DND-41 (cell line): ENCODE measurements around the gene CYP19A1.

ENCODE experiments used
- ATAC-seq: fragments of 200-7000 bp; cut with Tn5 transposase; 3 replicates; pipeline ENCODE4 v1.9.1; 2021; ENCODE audit warnings: low read depth; ENCODE audit not compliant: insufficient read depth
- DNase-seq: peaks from one replicate; pipeline ENCODE4 v3.0.0-alpha.2; 2020
- H2AFZ ChIP-seq: 2 replicates; pipeline ENCODE4 v1.6.0; 2012; ENCODE audit warnings: low read depth, low read length
- H3K27ac ChIP-seq: 2 replicates; pipeline ENCODE4 v1.5.1; 2012; ENCODE audit warnings: low read length, inconsistent platforms
- H3K27me3 ChIP-seq: fragments of 200-600 bp; sonication (generic); 2 replicates; pipeline ENCODE4 v1.6.0; 2012; ENCODE audit warnings: low read length, mild to moderate bottlenecking, inconsistent platforms; ENCODE audit not compliant: insufficient read depth, poor library complexity
- H3K36me3 ChIP-seq: 2 replicates; pipeline ENCODE4 v1.5.1; 2012; ENCODE audit warnings: low read length, inconsistent platforms; ENCODE audit not compliant: insufficient read depth
- H3K4me1 ChIP-seq: 2 replicates; pipeline ENCODE4 v1.5.1; 2012; ENCODE audit warnings: mild to moderate bottlenecking, low read length; ENCODE audit not compliant: insufficient read depth
- H3K4me2 ChIP-seq: 2 replicates; pipeline ENCODE4 v1.6.0; 2012; ENCODE audit warnings: mild to moderate bottlenecking, moderate library complexity, low read length, inconsistent platforms; ENCODE audit not compliant: insufficient read depth
- H3K4me3 ChIP-seq, 2 experiments: fragments of 200-600 bp in 1 of 2; shearing (Covaris generic) in 1 of 2; 2 replicates each; pipeline ENCODE4 v1.5.1; 2012 to 2016; ENCODE audit warnings: inconsistent platforms in 2 of 2, low read length in 2 of 2, mild to moderate bottlenecking in 2 of 2, low read depth in 1 of 2, moderate library complexity in 1 of 2
- H3K79me2 ChIP-seq: 2 replicates; pipeline ENCODE4 v1.6.0; 2012; ENCODE audit warnings: low read length, inconsistent platforms; ENCODE audit not compliant: insufficient read depth
- H3K9ac ChIP-seq: 2 replicates; pipeline ENCODE4 v1.6.0; 2012; ENCODE audit warnings: low read depth, mild to moderate bottlenecking, inconsistent platforms, low read length, moderate library complexity
- H3K9me3 ChIP-seq: 2 replicates; pipeline ENCODE4 v1.5.1; 2012; ENCODE audit warnings: low read length, moderate library complexity, mild to moderate bottlenecking, inconsistent platforms; ENCODE audit not compliant: insufficient read depth, severe bottlenecking
- H4K20me1 ChIP-seq: 2 replicates; pipeline ENCODE4 v1.6.0; 2012; ENCODE audit warnings: low read length; ENCODE audit not compliant: insufficient read depth
- CTCF ChIP-seq: IDR thresholded peaks from 2 replicates; pipeline ENCODE4 v1.5.1; 2012; ENCODE audit warnings: borderline replicate concordance, low read length, moderate library complexity, mild to moderate bottlenecking; ENCODE audit not compliant: poor library complexity, severe bottlenecking; ENCODE audit errors: extremely low read depth
- EZH2 ChIP-seq: IDR thresholded peaks from 3 replicates; pipeline ENCODE4 v1.6.1; 2012; ENCODE audit warnings: borderline replicate concordance, low read depth, mild to moderate bottlenecking, moderate library complexity, low read length, inconsistent platforms; ENCODE audit not compliant: severe bottlenecking

The CYP19A1 gene

GRCh38 chr15:51270706-51271105 is 67.7 kb downstream of the CYP19A1 start:
- no peak overlapping the region for H3K27ac ChIP-seq
- ATAC-seq (no peak), DNase-seq (no peak)
- no peaks in the 10 kb centered on the region for H3K79me2 ChIP-seq
- H3K4me1 ChIP-seq: no peaks in the 10 kb centered on the region
- H3K36me3 ChIP-seq: no peaks in the 10 kb centered on the region
- H3K4me3 ChIP-seq: no peak overlapping the region
- peaks cover 26% of the 10 kb centered on the region for H3K27me3 ChIP-seq
- H2AFZ ChIP-seq: no peak overlapping the region
- TF ChIP-seq EZH2 (no peak), CTCF (no peak)
- H3K9me3 ChIP-seq: no peaks in the 10 kb centered on the region
- H3K4me2 ChIP-seq: no peak overlapping the region
- H4K20me1 ChIP-seq: no peaks in the 10 kb centered on the region
- H3K9ac ChIP-seq: no peak overlapping the region

- no peaks in the 10 kb centered on the region for H3K9me3 ChIP-seq
- DNase-seq: no peak
- H3K27ac ChIP-seq: no peak overlapping the region
- no peaks in the 10 kb centered on the region for H3K4me1 ChIP-seq
- no peaks in the 10 kb centered on the region for H3K79me2 ChIP-seq
- TF ChIP-seq CTCF: no peak
- TF ChIP-seq EZH2: no peak
- no peak overlapping the region for H2AFZ ChIP-seq
- ATAC-seq: no peak
- no peak overlapping the region for H3K4me2 ChIP-seq
- no peak overlapping the region for H3K9ac ChIP-seq
- H3K36me3 ChIP-seq: no peaks in the 10 kb centered on the region
- H4K20me1 ChIP-seq: no peaks in the 10 kb centered on the region
- H3K4me3 ChIP-seq: no peak overlapping the region
- peaks cover 28% of the 10 kb centered on the region for H3K27me3 ChIP-seq
These were observed 68.9 kb downstream of the CYP19A1 start for GRCh38 chr15:51269496-51269895.

- no peak for TF ChIP-seq CTCF
- no peak for TF ChIP-seq EZH2
- Histone ChIP-seq H3K27me3 (peaks cover 28% of the 10 kb centered on the region), H4K20me1 (no peaks in the 10 kb centered on the region), H3K9ac (no peak overlapping the region), H3K36me3 (no peaks in the 10 kb centered on the region), H3K9me3 (no peaks in the 10 kb centered on the region), H3K79me2 (no peaks in the 10 kb centered on the region), H3K27ac (no peak overlapping the region), H3K4me2 (no peak overlapping the region), H3K4me1 (no peaks in the 10 kb centered on the region), H3K4me3 (no peak overlapping the region), H2AFZ (no peak overlapping the region)
- ATAC-seq: no peak
- DNase-seq: no peak
These were observed 70.7 kb downstream of the CYP19A1 start for GRCh38 chr15:51267703-51268083.

GRCh38 chr15:51267051-51267702 is 71.2 kb downstream of the CYP19A1 start:
- no peak overlapping the region for H2AFZ ChIP-seq
- TF ChIP-seq CTCF (no peak), EZH2 (peak; percentile 20)
- no peak overlapping the region for H3K27ac ChIP-seq
- peaks cover 28% of the 10 kb centered on the region for H3K27me3 ChIP-seq
- no peaks in the 10 kb centered on the region for H3K9me3 ChIP-seq
- no peaks in the 10 kb centered on the region for H3K4me1 ChIP-seq
- H3K9ac ChIP-seq: no peak overlapping the region
- DNase-seq (no peak), ATAC-seq (no peak)
- H3K4me2 ChIP-seq: no peak overlapping the region
- H3K36me3 ChIP-seq: no peaks in the 10 kb centered on the region
- no peaks in the 10 kb centered on the region for H4K20me1 ChIP-seq
- no peak overlapping the region for H3K4me3 ChIP-seq
- H3K79me2 ChIP-seq: no peaks in the 10 kb centered on the region
